NCI-H1092 (cell line): Measurements from ENCODE around the gene GPS2.

Experiments
- DNase-seq: peaks from one replicate; lab custom pipeline; 2025; lab: John Stamatoyannopoulos, UW

The GPS2 gene, protein sequence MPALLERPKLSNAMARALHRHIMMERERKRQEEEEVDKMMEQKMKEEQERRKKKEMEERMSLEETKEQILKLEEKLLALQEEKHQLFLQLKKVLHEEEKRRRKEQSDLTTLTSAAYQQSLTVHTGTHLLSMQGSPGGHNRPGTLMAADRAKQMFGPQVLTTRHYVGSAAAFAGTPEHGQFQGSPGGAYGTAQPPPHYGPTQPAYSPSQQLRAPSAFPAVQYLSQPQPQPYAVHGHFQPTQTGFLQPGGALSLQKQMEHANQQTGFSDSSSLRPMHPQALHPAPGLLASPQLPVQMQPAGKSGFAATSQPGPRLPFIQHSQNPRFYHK

DNA sequence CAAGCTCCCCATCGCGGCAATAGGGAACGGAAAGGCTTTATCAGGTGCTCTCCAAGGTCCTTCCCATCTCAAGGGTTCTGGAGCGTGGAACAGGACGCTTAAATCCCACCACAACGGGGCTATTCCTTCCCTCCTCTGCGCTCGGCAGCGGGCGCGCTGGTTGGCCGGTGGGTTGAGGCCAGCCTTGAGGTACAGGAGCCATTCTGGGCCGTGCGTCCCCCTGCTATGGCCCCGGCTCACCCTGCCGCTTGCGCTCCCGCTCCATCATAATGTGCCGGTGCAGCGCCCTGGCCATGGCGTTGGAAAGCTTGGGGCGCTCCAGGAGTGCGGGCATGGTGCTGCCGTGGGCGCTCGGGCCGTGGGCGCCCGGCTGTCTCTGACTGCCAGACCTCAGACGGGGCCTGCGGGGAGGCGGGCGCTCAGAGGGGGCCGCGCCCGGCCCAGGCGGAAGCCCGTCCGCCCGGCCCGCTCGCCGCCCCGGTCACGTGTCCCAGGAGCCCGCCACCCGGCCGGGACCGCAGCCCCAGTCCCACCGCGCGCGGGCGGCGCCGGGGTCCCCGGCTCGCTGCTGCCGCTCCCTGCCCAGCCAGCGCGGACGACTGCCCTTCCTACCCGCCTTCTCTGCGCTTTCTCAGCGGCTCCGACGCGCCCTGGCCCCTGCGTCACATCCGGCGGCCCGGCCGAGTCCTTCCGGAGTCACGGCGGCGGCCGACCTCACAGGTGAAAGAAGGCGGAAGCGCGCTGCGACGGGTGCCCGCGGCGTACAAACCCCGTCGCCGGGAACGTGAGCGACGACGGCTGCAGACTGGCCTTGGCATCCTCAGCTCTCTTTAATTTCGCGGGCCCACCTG is at the start of gene GPS2:
Gene GPS2 (minus strand): TSS at position 642 of the 851 bp plus-strand sequence. CDS start 308 bp downstream, at position 334.
- peak; percentile 74 for DNase-seq

DNA sequence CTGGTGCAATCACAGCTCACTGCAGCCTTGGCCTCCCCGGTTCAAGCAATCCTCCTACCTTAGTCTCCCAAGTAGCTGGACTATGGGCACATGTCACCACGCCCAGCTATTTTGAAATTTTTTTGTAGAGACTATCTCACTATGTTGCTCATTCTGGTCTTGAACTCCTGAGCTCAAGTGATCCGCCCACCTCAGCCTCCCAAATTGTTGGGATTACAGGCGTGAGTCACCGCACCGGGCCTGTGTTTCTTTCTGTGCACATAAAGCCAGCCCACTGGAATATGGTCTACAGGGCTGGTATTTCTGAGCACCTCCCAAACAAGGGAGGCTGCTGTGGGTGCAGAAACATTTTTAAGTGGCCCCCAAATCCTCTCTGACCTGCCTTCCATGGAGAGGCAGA is 48.2 kb upstream of the GPS2 start:
- no peak for DNase-seq

DNA sequence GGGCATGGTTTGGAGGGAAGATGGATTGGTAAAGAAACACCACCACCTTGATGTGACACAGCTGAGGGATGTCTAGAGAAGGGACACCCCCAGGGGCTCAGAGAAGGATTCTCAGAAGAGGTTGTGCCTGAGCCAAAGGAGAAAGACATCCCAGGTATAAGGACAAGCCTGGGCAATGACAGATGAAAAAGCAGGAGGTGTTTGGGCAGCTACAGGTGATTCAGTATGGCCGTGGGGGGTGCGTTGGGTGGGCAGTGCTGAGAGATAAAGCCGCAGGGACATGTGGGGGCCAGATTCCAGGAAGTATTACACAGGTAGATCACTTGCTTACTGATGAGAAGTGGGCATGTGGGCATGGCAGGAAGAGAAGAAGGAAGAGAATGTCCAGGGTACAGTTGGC is 46.7 kb upstream of the GPS2 start:
- DNase-seq: no peak

DNA sequence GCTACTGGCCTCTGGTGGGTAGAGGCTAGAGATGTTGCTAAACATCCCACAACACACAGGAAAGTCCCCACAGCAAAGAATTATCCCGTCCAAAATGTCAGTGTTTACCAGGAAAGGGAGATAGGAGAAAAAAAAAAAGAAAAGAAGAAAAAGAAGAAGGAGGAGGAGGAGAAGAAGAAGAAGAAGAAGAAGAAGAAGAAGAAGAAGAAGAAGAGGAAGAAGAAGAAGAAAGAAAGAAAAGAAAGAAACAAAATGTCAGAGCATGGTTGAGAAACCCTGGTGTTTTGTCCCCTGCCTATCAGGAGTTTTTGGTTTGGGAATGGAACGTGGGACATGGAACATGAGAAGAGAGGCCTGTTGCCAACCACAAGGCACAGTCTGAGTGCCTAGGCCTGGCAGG is 42.2 kb upstream of the GPS2 start:
- DNase-seq: no peak

DNA sequence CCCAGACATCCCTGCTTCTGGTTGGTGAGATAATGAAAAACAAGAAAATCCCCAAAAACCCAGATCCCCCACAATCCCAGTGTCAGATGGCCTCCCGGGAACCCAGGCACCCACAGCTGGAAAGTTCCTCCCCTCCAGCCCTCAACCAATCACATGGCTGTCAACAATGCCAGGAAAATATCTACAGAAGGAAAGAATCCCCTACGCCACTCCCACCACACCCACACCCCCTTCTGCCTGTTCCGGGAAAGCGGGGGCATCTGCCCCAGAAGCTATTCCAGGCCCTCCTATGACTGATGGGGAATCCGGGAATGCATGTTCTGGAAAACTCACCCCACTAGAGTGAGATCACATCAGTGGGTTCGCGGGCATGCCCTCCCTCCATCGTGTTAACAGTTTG is 41.6 kb upstream of the GPS2 start:
- no peak for DNase-seq

DNA sequence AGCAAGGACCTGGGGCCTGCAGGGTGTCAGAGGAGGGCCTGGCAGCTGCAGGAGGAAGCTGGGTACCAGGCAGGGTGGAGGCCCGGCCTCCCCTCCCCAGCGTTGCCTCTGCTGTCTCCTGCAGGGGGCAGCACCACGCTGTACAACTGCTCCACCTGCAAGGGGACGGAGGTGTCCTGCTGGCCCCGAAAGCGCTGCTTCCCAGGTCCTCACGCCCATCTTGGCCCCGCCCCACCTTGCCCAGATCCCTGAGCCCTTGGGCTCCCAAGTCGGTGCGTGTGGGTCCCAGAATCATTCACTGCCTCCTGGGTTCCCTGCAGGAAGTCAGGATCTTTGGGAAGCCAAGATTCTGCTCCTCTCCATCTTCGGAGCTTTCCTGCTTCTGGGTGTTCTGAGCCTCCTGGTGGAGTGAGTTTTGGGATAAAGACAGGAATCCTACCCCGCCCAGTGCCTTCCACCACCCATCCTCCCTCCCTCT is 41.0 kb upstream of the GPS2 start:
- no peak for DNase-seq

DNA sequence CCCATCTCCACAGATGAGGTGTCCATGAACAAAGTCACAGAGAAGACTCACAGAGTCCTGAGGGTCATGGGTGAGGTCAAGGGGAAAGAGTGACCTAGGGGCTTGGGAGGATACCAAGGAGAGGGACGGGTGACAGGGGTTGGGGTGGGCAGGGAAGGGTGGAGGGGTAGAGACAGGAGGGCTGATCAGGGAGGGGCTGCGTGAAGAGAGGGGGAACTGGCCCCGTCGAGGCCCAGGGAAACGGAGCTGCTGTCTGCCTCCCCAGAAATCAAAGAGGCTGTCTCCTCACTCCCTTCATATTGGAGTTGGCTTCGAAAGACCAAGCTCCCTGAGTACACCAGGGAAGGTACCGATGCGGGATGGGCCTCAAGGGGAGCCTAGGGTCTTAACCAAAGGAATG is 40.4 kb upstream of the GPS2 start:
- DNase-seq: no peak

DNA sequence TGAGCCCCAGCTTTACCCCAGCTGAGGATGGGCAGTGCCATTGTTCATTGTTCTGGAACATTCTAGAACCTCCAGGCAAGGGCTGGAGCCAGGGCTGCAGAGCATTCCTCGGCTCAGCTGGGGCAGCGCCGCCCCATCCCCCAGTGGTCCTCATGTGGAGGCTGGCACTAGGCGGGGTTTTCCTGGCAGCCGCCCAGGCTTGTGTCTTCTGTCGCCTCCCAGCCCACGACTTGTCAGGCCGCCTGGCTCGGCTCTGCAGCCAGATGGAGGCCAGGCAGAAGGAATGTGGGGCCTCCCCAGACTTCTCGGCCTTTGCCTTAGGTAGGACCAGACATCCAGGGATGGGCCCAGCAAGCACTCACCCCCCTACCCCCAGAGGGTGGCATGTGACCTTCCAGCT is 39.9 kb upstream of the GPS2 start, which contains the start of gene TMEM95:
Gene TMEM95 (plus strand): TSS at position 104 of the 400 bp plus-strand sequence. CDS start 49 bp downstream, at position 153.
- DNase-seq: no peak

DNA sequence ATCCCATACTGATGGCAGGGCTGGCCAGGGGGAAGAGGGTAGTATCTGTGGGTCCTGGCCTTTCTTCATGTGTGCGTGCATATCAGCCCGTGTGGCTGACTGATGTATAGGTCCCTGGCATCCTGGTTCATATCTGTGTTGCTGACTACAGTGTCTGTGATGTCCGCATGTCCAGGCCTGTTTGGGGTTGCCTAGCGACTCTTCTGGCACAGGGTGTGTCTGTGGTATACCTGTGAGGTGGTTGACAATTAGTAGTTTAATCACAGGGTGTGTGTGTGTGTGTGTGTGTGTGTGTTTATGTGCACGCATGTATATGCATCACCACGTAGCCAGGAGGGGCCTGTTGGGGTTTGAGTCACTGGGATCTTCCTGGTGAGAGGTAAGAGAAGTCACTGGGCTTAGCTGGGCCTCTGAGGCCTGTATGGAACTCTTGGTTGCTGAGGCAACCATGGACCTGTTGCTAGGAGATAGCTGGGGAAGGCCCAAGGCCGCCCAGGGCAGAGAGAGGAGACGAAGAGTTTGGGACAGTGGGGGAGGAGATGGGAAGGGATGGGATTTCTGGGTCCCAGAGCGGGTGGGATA is 39.2 kb upstream of the GPS2 start:
- DNase-seq: no peak

DNA sequence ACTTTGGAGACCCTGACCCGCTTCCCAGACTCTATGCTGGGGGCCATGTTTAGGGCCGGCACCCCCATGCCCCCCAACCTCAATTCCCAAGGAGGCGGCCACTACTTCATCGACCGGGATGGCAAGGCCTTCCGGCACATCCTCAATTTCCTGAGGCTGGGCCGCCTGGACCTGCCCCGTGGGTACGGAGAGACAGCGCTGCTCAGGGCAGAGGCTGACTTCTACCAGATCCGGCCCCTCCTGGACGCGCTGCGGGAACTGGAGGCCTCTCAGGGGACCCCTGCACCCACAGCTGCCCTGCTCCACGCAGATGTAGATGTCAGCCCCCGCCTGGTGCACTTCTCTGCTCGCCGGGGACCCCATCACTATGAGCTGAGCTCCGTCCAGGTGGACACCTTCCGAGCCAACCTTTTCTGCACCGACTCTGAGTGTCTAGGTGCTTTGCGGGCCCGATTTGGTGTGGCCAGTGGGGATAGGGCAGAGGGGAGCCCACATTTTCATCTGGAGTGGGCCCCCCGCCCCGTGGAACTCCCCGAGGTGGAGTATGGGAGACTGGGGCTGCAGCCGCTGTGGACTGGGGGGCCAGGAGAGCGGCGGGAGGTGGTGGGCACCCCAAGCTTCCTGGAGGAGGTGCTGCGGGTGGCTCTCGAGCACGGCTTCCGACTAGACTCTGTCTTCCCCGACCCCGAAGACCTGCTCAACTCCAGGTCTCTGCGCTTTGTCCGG is 37.9 kb upstream of the GPS2 start:
- DNase-seq: no peak

DNA sequence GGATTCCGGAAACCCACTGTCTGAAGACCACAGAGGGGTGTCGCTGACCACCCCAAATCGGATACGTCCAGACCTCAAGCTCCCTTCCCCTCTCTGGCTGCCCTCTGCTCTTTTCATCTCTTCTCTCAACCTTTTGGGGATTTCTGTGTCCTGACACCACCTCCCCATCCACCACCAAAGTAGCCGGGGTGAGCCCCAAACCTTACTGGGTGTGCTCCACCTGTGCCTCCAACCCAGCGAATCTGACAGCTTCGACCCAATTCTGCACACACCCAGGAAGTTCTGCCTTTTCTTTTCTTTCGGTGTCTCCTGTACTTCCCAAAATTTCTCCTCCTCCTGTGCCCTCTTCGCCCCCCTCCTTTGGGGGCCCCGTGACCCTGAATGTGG is 37.3 kb upstream of the GPS2 start:
- DNase-seq: no peak

DNA sequence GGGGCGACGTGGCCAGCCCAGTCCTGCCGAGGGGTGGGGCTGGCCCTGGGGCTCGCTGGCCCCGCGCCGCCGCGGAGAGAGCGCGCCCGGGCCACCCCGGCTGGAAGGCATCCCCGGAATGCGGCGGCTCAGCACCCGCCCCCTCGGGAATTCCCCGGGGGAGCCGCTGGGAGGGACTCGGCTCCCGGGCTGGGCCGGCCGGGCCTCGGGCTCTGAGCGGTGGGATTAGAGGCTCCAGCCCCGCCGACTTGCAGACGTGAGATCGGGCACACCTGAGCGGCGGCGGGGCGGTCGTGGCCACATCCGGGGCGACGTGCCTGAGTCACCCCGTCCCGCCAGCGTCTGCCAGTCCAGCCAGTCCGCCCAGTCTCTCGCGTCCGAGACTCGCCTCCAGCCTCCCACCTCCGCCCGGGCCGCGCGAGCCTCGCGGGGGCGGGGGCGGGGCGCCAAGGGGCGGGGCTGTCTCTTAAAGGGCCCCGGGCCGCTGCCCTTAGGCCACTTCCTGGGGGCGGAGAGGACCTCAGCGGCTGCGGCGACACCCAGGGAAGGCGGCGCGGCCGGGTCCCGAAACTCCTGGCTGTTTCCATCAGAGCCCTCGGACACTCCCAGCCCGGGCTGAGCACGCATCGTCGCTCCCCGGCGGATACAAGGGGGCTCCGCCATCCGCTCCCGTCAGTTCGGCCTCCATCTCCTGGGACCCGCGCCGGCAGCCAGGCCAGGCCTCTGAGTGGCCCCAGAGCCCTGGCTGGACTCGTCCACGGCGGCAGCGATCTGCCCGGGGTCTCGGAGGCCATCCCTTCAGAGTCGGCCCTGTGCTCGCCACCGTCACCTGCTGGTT is 36.7 kb upstream of the GPS2 start, which contains the start of gene KCTD11:
Gene KCTD11 (plus strand): TSS at position 498 of the 838 bp plus-strand sequence.
- DNase-seq: no peak

DNA sequence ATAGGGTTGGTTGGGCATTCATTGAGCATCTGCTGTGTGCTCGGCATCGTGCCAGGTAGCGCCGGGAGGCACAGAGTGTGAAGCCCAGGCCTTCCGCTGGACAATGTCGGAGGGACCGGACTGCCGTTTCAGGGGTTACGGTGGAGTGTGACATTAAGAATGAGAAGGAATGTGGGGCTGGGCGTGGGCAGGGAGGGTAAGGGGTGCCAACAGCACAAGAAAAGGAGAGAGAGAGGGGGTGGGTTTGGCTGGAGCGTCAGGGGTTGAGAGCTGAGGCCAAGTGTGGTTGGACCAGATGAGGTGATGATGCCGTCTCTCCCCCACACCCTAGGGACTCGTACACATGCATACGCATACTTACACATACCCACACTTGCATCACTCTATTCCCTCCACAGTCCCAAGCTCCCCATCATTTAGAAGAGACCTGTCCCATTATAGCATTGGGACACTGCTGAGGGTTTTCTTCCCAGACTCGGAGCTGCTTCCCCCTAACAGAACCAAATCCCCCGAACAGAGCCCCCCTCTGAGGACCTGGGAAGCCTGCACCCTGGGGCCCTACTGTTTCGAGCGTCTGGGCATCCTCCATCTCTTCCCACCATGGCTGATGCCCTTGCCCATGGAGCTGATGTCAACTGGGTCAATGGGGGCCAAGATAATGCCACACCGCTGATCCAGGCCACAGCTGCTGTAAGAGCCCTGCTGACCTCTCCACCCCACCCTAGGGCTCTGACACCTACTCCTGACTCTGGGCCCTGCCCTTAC is 33.5 kb upstream of the GPS2 start:
- no peak for DNase-seq

DNA sequence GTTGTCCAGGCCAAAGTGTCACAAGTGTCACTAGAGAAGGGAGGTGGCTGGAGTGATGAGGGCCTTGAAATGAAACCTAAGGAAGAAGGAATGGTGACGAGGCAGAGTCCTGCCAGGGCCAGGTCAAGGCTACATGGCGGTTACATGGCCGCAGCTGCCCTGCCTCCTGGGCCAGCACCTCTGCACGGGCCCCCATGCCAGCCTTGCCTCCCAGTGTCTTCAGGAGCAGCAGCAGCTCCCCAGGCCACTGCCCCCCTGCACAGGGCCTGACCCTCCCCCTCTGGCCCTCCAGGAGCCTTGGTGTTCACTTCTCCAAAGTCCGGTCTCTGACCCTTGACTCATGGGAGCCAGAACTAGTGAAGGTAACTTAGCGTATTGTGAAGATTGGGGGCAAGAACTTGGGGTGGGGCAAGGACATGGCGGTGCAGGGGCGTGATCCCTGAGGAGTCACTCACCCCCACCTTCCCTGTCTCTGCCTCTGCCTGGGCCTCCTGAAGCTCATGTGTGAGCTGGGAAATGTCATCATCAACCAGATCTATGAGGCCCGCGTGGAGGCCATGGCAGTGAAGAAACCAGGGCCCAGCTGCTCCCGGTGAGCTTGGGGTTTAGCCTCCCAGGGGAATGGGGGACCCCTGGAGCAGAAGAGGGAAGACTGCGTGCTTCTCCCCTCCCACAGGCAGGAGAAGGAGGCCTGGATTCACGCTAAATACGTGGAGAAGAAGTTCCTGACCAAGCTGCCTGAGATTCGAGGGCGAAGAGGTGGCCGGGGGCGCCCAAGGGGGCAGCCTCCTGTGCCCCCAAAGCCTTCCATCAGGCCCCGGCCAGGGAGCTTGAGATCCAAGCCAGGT is 32.7 kb upstream of the GPS2 start:
- no peak for DNase-seq

DNA sequence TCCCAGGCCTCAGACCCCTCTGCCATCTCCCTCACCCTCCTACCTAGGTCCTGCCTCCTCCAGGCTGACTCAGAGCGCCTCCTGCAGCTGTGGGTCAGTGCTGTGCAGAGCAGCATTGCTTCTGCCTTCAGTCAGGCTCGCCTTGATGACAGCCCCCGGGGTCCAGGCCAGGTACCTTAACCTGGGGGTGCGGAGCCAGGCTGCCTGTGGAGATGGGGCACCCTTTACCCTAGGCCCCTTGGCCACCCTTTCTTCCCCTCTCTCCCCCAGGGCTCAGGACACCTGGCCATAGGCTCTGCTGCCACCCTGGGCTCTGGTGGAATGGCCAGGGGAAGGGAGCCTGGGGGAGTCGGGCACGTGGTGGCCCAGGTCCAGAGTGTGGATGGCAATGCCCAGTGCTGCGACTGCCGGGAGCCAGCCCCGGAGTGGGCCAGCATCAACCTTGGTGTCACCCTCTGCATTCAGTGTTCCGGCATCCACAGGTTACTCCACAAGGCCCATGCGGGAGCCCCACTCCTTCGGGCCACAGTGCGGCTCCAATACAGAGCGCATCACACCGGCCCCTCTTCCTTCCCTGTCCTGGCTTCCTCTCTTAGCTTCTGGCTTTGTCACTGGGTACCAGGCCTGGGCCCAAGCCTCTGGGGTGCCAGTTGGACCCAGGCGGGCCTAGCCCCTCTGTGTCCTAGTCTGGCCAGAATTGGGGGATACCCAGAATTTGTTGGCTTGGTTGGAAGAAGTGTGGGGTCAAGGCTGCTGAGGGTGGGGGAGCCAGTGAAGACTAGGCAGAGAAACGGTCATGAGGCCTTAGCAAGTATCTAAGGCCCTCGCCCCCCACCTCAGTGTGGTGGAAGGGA is 31.8 kb upstream of the GPS2 start:
- DNase-seq: no peak

DNA sequence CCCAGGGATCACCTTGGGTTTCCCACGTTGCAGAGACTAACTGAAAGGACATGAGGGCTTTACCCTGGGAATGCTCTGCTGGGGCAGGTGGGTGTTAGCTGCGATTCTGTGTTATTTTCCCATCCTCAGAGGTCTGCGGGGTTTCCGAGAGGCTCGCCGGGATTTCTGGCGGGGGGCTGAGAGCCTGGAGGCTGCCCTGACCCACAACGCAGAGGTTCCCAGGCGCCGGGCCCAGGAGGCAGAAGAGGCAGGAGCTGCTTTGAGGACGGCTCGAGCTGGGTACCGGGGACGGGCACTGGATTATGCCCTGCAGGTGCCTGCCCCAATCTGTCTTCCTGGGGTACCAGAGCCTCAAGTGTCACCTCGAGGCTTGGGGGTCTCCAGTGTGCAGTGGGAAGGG is 28.1 kb upstream of the GPS2 start:
- DNase-seq: no peak

DNA sequence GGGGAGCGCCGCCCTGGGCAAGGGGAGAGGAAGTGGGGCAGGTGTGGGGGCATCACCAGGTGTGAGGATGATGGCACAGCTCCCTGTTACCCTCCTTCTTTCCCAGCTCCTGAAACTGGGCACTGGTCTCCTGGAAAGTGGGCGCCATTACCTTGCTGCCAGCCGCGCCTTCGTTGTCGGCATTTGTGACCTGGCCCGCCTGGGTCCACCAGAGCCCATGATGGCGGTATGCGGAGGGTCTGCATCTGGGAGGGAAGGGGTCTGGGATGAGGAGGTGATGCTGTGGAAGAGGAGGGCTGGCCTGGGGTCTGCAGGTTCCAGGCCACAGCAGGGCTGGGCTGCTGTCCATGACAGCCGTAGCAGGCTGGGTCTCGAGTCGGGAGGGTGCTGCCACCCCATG is 26.7 kb upstream of the GPS2 start:
- DNase-seq: no peak

DNA sequence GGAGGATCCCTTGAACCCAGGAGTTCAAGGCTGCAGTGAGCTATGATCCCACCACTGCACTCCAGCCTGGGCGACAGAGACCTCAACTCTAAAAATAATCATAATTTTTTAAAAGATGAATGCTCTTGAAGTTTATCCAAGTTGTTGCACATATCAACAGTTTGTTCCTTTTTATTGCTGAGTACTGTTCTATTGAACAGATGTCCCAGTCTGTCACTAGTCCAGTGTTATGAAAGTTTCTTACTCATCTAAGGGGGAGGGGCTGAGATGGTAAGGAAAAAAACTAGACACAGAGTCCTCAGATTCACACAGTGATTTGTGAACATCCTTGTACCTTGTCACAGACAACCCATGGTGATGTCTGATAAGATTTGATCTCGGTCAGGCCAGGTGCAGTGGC is 25.0 kb upstream of the GPS2 start:
- no peak for DNase-seq
